HG03103 (cell line): ENCODE data around the gene NCOA1.

Source experiments
- ATAC-seq: cut with Tn5 transposase; IDR thresholded peaks from one replicate; pipeline ENCODE4 v1.9.1; 2021; ENCODE audit warnings: low read depth; ENCODE audit not compliant: unreplicated experiment

NCOA1 gene

DNA sequence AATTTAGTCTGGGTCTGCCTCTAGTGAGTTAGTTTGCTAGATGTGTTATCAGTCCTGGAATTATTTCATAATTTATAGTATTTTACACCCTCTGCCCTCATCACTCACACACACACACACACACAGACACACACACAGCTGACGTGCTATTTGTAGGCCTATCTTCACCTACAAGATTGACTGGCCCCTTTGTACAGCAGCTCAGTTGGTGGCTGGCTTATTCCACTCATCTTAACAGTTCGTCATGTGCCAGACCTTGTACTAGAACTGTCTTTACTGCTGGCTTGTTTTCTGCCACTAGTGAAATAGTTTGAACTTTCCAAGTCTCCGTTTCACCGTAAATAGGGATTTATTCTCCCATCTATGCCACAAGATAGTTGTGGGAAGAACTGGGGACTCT, 323.5 kb downstream of the NCOA1 start:
- ATAC-seq: no peak

DNA sequence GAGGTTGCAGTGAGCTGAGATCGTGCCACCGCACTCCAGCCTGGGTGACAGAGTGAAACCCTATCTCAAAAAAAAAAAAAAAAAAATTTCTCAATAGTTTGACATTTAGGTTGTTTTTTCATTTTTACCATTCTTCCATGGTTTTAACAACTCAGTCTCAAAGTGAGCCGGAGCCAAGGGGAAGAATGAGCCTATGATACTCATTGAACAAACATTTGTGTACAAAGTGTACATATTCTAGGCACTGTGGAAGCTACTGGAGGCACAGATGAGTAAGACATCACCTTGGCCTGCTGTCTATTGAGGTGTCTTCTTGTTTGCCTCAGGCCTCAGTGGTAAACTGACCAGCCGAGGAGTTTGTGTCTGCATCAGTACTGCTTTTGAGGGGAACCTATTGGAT, 324.1 kb downstream of the NCOA1 start:
- no peak for ATAC-seq

DNA sequence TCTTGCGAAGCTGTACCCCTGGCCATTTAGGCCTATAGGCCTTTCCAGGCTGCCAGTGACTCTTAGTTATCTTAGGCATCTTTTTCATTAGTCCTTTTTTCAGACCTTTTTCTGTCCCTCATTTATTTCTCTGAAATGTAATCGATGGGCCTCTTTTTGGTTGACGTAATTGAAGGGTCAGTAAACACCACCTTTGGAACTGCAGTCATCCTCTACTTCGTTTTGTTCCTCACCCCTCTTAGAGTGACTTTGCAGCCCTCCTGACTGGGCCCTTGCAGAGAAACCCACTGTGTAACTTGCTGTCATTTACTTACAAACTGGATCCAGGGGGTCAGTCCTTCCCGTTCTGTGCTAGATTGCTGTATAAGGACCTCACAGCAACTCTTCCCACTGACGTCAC, 325.4 kb downstream of the NCOA1 start:
- ATAC-seq: no peak

DNA sequence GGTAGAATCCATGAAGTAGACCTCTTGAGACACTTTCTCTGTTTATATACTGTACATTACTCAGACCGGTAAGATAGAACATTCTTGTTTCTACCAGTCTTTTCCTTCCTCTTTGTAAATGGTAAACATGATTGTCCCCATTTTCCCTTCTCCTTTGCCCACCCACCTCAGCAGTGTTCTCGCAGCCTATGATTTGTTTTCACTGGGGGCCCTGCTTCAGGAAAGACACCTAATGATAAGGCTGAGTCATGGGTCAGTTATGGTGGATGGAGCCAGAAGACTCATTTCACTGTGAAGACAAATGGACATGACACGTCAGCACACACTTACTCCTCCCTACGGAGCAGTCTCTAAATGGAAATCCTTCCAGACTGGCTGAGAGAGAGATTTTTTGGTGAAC, 325.8 kb downstream of the NCOA1 start:
- ATAC-seq: no peak

DNA sequence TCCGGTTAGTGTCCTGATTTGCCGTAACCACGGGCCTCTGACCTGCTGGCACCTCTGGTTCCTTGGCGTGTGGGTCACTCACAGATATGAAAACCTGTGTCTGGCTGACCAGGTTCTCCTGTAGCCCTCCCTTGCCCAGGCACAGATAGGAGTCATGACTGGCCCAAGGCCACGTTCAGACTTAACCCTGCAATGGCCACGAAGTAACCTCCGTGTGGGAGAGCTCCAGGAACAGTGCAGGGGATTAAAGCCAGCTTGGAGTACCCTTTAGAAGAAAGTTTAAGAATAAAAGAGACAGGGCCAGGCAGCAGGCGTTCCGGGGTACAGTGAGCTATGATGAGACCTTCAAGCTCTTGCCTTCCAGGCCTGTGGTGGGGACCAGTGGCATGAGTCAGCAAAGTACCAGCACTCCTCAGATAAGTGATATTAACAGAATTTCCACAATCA, 327.7 kb downstream of the NCOA1 start:
- no peak for ATAC-seq

DNA sequence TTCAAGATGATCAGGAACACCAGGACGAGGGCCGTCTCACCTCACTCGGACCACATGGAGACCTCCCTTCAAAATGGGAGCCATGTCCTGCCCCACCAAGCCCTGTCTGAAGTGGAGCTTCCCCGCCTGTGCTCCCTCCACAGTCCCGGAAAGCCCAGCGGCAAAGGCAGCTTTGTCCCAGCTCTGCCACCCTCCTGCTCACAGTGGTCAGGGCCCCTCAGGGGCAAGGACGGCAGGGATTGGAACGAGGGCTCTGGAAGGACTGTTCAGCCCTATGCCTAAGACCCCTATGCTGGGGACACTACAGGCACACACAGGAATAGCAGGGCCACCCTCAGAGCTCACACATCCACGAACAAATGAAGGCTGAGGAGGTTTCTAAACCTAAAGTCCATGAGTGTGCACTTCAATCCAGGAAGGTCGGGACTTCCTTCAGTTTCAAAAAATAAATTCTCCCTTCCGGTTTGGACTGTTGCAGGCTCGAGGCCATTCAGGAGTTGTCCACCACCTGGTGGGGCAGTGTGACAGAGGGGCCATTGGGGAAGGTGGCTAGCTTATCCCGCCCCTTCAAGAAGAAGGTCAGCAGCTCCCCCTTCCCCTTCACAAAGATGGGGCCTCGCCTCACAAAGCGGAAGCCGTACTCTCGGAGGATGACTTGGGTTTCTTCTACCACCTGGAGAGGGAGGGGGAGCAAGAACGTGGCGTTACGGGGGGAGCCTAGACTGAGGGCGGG, 328.6 kb downstream of the NCOA1 start:
- no peak for ATAC-seq

DNA sequence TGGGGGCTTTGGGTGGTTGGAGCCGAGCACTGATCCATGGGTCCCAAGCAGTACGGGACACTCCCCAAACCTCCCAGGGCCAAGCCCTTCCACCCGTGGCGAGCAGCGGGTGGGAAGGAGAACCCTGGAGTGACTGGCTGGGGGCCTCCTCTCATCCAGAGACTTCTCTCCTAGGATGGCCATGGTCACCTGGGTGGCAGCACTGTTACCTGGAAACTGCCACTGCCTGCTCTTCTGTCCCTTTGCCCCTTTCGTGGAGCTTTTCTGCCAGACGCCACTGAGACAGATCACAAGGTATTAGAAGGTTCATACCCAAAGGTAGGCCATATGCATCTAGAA, 329.1 kb downstream of the NCOA1 start:
- ATAC-seq: no peak
